Retinal pigment epithelial cell (primary cell): Measurements from ENCODE around the gene ABR.

ENCODE experiments used
- DNase-seq: peaks from one replicate; pipeline ENCODE4 v3.0.0-alpha.2; 2010; ENCODE audit warnings: low read depth
- H3K4me3 ChIP-seq: 2 replicates; pipeline ENCODE4 v1.5.1; 2011; ENCODE audit warnings: mild to moderate bottlenecking, low read length, control low read depth, moderate library complexity
- CTCF ChIP-seq: conservative IDR thresholded peaks from 2 replicates; pipeline ENCODE4 v1.5.1; 2011; ENCODE audit warnings: low read depth, low read length, control low read depth, inconsistent platforms

ABR gene

GRCh38 chr17:987931-988330 is 191.8 kb downstream of the ABR start:
- DNase-seq: no peak
- no peak for TF ChIP-seq CTCF
- no peak overlapping the region for H3K4me3 ChIP-seq

- TF ChIP-seq CTCF: no peak
- no peak for DNase-seq
- H3K4me3 ChIP-seq: no peak overlapping the region
Observed at GRCh38 chr17:986322-986929, 193.4 kb downstream of the ABR start.

GRCh38 chr17:983921-984320 is 195.9 kb downstream of the ABR start:
- DNase-seq: no peak
- no peak overlapping the region for H3K4me3 ChIP-seq
- TF ChIP-seq CTCF: no peak

GRCh38 chr17:981292-981658 is 198.5 kb downstream of the ABR start:
- TF ChIP-seq CTCF: no peak
- no peak for DNase-seq
- H3K4me3 ChIP-seq: no peak overlapping the region

GRCh38 chr17:980406-981291 is 199.1 kb downstream of the ABR start:
- TF ChIP-seq CTCF: peak; percentile 74
- H3K4me3 ChIP-seq: peak overlapping the region; percentile 55
- DNase-seq: no peak

- peak; percentile 26 for TF ChIP-seq CTCF
- peak within 1 kb of the TSS; percentile 87 for H3K4me3 ChIP-seq
- no peak for DNase-seq
Observed at GRCh38 chr17:979539-980405, 200.0 kb downstream of the ABR start, which contains the start of gene NXN. TSS of gene NXN (minus strand) at chr17:979776.
